ENCODE measurements around the gene MUC6.

MUC6 gene

GRCh38 chr11:1008001-1008802 lies 28.3 kb downstream of the MUC6 start:
- no peak for DNase-seq (ENCODE audit: low read depth in 2 of 2)

- no peak for DNase-seq (ENCODE audit: low read depth in 2 of 2)
Observed at GRCh38 chr11:1007279-1007678, 29.2 kb downstream of the MUC6 start.

DNA sequence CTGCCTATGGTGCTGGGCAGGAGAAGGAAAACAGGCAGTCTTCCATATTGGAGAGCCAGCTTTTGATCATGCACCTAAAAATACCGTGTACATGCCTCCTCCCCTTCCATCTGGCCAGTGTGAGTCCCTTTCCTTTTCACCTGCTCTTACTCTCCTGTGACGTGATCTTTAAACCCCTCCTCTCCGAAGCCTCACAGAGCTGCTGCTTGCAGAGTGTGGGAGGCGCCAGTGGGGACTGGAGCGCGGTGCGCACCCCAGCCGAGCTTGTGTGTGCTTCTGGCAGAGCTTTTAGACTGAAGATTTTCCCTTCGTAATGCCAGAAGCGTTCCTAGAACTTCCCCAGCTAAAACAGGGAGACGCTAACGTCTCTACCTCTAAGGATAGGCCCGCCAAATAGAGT lies 29.8 kb downstream of the MUC6 start:
- no peak for DNase-seq (ENCODE audit: low read depth in 2 of 2)

DNA sequence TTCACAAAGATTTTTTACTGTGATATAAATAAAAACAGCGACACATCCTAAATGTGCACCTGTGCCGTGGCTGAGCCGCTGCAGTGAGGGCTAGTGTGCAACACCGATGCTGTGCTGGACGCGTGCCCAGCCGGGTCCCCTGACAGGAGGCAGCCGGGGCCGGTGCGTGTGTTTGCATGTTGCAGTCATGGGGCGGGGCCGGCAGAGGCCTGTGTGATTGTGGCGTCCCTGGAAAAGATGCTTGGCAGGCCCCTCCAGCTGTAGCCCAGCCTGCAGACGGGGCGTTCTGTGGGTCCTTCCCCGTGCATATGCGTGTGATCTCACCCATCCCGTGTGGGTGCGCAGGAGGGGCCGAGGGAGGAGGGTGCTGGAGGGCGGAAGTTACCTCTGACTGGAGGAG lies 30.6 kb downstream of the MUC6 start:
- DNase-seq (ENCODE audit: low read depth in 2 of 2) = no peak

GRCh38 chr11:1003159-1003558 lies 33.4 kb downstream of the MUC6 start:
- DNase-seq (ENCODE audit: low read depth in 2 of 2) = no peak

DNA sequence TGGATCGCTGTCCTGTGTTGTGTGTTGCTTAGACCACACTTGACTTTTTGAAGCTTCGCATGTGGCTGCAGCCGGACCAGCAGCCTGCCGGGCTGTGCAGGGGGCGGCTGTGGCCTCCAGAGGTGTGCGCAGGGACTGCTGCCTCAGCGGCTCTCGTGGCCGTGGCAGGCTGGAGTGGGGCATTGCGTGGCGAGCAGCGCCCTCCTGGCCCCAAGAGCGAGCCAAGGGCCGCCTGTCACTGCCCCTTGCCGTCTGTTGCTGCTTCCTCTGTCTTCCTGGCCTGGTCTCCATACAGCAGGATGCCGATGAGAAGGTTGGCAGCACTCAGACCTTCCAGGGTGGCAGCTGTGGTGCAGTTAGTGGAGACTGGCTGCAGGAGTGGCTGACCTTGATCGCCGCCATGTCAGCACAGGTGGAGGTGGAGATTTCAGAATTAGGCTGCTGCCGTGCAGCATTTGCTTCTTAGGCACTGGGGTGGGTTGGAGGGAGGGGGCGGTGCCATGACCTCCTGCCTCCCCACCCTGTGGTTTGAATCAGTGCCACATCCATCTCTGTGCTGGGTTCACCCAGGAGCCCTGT lies 34.0 kb downstream of the MUC6 start:
- DNase-seq (ENCODE audit: low read depth in 2 of 2) = no peak

GRCh38 chr11:1001617-1002405 lies 34.7 kb downstream of the MUC6 start:
- no peak for DNase-seq (ENCODE audit: low read depth in 2 of 2)

- no peak for DNase-seq (ENCODE audit: low read depth in 2 of 2)
Observed at GRCh38 chr11:1000357-1001278, 35.9 kb downstream of the MUC6 start.

DNA sequence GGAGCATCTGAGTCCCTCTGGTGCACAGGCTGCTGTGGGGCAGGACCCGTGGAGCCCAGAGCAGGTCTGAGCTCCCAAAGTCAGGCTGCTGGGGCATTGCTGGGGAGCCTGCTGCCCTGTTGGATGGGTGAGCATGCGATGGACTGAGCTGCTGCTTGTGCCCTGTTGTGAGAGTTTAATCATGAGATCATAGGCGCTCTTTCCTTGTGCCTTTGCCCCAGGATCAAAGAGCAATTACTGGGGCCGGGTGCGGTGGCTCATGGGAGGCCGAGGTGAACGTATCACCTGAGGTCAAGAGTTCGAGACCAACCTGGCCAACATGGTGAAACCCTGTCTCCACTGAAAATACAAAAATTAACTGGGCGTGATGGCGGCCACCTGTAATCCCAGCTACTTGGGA lies 37.5 kb downstream of the MUC6 start:
- no peak for DNase-seq (ENCODE audit: low read depth in 2 of 2)

GRCh38 chr11:997907-998306 lies 38.6 kb downstream of the MUC6 start:
- no peak for DNase-seq (ENCODE audit: low read depth in 2 of 2)

GRCh38 chr11:996681-997080 lies 39.8 kb downstream of the MUC6 start:
- DNase-seq (ENCODE audit: low read depth in 2 of 2) = no peak

DNA sequence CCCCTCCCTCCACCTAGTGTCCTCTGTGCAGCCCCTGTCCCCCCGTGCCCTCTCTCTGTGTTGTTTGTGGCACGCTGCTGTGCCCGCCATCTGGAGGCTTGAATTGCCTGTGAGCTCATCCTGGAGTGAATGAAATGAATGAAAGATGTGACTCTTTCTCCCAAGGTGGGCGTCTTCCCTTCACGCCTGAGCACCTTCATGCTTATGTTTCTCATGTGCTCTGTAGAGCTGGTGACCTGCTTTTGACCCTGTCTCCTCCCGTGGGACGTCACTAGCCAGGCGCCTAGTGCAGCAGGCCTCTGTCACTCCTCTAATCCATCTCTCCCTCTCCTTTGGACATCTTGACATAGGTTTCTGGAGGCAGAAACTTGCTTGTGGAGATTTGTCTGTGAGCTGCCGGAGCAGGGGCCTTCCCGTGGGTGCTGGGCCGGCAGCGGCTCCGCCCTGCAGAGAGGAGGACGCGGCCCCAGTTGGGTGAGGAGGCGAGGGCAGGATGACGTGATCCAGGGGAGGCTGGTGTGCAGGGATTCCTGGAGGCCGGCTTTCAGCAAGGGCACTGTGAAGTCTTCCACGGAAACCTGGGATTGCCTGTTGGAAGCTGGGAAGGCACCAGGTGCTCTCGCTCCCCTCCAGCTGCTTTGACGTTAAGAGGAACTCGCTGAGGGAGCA lies 40.6 kb downstream of the MUC6 start:
- no peak for DNase-seq (ENCODE audit: low read depth in 2 of 2)

DNA sequence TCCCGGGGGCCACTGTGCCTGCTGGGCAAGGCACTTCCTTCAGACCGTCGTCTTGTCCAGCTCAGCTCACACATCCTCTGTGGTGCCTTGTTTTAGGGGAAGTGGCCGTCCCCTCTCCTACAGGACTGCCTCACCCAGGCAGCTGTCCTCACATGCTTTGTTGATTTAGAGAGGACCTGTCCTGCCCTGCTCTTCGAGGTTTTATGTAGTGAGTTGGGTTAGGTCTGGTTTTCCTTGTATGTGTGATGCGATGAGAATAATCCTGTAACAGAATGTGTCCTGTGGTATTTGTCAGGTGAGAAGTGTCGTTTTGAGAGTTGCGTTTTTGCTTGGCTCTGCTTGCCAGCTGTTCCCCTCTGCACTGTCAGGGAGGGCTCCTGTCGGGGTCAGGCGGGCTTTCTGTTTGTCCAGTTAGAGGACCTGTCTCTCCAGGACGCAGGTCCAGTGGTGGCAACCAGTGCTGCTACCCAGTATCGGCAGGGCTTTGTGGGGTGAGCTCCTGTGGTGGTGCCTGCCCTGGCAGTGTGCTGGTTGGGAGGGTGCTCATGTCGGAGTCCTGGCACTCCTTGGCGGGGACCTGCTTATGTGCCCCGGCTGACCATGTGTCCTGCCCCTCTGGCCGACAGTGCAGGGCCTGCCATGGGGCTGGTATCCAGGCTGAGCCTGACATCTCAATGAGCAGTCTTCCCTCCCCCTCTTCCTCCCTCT lies 41.3 kb downstream of the MUC6 start:
- no peak for DNase-seq (ENCODE audit: low read depth in 2 of 2)

DNA sequence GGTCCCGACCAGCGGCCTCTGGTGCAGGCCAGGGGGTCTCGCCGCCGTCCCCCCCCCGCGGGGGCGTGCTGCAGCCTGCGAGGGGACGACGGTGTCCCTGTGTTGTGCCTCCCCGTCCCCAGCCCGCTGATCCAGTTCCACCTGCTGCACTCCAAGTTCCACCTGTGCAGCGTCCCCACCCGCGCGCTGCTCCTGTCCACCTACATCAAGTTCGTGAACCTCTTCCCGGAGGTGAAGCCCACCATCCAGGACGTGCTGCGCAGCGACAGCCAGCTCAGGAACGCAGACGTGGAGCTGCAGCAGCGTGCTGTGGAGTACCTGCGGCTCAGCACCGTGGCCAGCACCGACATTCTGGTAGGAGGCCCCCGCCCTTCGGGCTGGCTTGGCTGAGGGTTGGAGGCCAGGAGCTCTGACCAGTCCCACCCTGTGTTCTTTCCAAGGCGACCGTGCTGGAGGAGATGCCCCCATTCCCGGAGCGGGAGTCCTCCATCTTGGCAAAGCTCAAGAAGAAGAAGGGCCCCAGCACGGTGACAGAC lies 42.8 kb downstream of the MUC6 start:
- DNase-seq (ENCODE audit: low read depth in 2 of 2) = no peak

GRCh38 chr11:992577-992976 lies 43.9 kb downstream of the MUC6 start:
- no peak for DNase-seq (ENCODE audit: low read depth in 2 of 2)

DNA sequence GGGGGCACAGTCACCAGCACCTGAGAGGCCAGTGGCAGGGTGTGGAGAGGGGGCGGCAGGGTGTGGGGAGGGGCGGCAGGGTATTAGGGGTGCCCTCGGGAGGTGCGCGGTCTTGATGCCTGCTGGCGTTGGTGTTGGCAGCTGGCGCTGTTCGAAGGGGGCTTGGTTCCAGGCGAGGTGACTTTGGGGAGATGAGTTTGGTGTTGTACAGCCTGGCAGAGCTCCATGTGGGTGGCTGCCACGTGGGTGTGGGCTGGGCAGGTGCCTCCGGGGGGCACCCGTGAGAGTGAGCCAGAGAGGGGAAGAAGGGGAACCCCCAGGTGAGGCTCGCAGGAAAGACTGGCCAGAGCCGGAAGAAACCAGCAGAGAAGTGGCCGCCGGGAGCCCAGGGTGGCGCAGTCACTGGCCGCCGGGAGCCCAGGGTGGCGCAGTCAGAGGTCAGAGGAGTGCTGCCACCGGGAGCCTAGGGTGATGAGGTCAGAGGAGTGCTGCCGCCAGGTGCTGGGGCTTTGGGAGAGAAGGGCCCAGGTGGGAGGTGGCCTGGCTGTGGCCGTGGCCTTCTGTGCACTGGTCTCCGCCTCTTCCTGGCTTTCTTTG lies 44.7 kb downstream of the MUC6 start:
- DNase-seq (ENCODE audit: low read depth in 2 of 2) = no peak

DNA sequence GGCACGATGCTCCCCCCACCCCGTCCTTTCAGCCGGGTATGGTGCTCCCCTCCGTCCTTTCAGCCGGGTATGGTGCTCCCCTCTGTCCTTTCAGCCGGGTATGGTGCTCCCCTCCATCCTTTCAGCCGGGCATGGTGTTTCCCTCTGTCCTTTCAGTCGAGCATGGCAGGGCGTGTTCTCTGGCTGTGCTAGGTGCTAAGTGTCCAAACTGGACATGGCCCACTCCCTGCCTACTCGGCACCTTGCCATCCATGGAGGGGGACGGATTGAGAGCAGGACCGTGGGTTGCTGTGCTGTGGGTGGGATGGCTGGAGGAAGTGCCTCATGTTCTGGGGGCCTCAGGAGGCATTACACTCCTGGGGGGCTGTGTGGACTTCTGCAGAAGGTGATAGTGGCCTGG lies 45.5 kb downstream of the MUC6 start:
- no peak for DNase-seq (ENCODE audit: low read depth in 2 of 2)

GRCh38 chr11:990101-990500 lies 46.4 kb downstream of the MUC6 start:
- no peak for DNase-seq (ENCODE audit: low read depth in 2 of 2)

DNA sequence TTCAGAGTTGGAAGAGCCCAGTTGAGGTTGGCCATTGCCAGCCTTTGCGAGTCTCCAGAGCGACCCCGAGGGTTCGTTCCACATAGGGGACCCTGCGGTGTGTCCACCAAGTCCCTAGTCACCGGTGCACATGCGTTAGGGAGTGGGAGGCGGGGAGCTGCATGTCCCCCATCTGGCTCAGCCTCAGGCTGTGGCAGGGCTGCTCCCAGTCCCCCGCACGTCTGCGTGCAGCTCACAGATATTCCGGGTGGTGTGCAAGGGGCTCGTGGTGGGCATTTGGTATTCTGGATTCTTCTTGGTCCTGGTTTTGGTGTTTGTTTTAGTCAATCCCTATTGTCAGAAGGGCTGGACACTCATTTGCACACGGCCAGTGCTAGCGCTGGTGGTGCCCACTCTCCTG lies 48.8 kb downstream of the MUC6 start:
- DNase-seq (ENCODE audit: low read depth in 2 of 2) = no peak

GRCh38 chr11:986952-987305 lies 49.6 kb downstream of the MUC6 start:
- DNase-seq (ENCODE audit: low read depth in 2 of 2) = no peak

Measured in stimulated activated CD8-positive, alpha-beta memory T cell treated with anti-CD3 and anti-CD28 coated beads, Interleukin-15, amount 100 ng/mL, for 4 hours (primary cell).